ENCODE data around the gene SMR3A.

DNA sequence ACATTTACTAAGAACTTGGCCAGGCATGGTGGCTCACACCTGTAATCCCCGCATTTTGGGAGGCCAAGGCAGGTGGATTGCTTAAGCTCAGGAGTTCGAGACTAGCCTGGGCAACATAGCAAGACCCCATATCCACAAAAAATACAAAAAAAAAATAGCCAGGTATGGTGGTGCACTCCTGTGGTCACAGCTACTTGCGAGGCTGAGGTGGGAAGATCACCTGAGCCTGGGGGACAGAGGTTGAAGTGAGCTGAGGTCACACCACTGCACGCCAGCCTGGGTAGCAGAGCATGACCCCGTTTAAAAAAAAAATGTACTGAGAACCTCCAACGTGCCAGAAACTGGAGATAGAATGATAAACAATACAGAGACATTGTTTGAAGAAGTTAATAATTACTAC lies 45.2 kb downstream of the SMR3A start:
- TF ChIP-seq, protein P1, sequence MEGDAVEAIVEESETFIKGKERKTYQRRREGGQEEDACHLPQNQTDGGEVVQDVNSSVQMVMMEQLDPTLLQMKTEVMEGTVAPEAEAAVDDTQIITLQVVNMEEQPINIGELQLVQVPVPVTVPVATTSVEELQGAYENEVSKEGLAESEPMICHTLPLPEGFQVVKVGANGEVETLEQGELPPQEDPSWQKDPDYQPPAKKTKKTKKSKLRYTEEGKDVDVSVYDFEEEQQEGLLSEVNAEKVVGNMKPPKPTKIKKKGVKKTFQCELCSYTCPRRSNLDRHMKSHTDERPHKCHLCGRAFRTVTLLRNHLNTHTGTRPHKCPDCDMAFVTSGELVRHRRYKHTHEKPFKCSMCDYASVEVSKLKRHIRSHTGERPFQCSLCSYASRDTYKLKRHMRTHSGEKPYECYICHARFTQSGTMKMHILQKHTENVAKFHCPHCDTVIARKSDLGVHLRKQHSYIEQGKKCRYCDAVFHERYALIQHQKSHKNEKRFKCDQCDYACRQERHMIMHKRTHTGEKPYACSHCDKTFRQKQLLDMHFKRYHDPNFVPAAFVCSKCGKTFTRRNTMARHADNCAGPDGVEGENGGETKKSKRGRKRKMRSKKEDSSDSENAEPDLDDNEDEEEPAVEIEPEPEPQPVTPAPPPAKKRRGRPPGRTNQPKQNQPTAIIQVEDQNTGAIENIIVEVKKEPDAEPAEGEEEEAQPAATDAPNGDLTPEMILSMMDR (IDR thresholded peaks at IDR 0.05; ENCODE audit: poor library complexity), result no peak
- TF ChIP-seq EZH2phosphoT487 (IDR thresholded peaks at IDR 0.05; ENCODE audit: low read depth, severe bottlenecking, unreplicated experiment), result no peak
- TF ChIP-seq EZH2 (IDR thresholded peaks at IDR 0.05; ENCODE audit: borderline replicate concordance), result no peak

Data from hepatocyte (in vitro differentiated cells).